MM.1S (cell line): ENCODE results near the gene FADS3.

Experiments
- EZH2phosphoT487 ChIP-seq: fragments of 300-600 bp; sonication (generic); IDR thresholded peaks from 2 replicates; pipeline ENCODE4 v1.6.1; 2018; ENCODE audit warnings: antibody characterized with exemption, low read length
- TF ChIP-seq, protein P1 (sequence below): fragments of 300-600 bp; sonication (generic); IDR thresholded peaks from 2 replicates; pipeline ENCODE4 v1.5.1; 2016; ENCODE audit warnings: antibody characterized with exemption, low read length, mixed read lengths

GRCh38 chr11:61928606-61929005 lies 37.3 kb upstream of the FADS3 start:
- TF ChIP-seq, protein P1, sequence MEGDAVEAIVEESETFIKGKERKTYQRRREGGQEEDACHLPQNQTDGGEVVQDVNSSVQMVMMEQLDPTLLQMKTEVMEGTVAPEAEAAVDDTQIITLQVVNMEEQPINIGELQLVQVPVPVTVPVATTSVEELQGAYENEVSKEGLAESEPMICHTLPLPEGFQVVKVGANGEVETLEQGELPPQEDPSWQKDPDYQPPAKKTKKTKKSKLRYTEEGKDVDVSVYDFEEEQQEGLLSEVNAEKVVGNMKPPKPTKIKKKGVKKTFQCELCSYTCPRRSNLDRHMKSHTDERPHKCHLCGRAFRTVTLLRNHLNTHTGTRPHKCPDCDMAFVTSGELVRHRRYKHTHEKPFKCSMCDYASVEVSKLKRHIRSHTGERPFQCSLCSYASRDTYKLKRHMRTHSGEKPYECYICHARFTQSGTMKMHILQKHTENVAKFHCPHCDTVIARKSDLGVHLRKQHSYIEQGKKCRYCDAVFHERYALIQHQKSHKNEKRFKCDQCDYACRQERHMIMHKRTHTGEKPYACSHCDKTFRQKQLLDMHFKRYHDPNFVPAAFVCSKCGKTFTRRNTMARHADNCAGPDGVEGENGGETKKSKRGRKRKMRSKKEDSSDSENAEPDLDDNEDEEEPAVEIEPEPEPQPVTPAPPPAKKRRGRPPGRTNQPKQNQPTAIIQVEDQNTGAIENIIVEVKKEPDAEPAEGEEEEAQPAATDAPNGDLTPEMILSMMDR: no peak
- no peak for TF ChIP-seq EZH2phosphoT487
